Forelimb muscle (tissue), 1 donor: ENCODE measurements around the gene SLC6A6. TPM values are rescaled to one million over a fixed set of nuclear protein-coding genes. Genes with fewer than 3 reads are reported as not detected.
"Not testable (repeated sequence)": the region's sequence is repeated elsewhere in the genome, so short reads cannot be mapped to it uniquely, and the experiment has no call there.

Experiments used
- DNase-seq: peaks from one replicate; pipeline ENCODE4 v3.0.0-alpha.2; 2013; ENCODE audit warnings: low read depth
- polyA plus RNA-seq: library from polyadenylated mRNA; unstranded; fragments of 120-200 nt; gene quantifications from one replicate; pipeline ENCODE4 v1.2.1, GENCODE V29; 2013; ENCODE audit not compliant: insufficient read length

The SLC6A6 gene
- polyA plus RNA-seq, 1 donor, result 4.9 TPM

DNA sequence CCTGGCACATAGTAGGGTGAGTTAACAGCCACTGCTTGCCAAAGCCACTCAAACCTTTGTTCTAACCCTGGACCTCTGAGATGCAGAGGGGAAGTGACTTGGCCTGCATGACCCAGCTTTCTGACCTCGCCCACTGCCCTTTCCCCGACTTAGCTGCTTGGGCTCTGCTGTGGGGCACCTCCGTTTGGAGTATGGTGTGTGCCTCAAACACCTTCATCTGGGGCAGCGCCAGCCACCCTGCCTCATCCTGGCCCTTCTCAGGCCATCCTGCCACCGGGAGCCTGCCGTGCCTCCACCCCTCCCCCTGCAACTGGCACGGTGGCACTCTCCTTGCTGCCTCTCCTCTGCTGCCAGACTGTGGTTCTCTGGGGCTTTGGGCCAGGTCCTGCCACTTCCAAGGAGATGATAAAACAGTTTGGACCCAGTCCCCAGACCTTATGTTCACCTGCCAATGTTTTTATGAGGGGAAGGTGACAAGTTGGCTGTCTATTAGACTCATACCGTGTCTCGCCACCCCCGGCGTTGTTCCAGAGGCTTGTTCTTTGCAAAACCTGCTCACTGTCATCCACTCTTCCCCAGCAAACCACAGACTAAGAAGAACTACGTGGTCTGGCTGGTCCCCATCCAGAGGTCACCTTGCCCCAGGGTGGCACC lies 32.2 kb downstream of the SLC6A6 start:
- DNase-seq, result no peak

DNA sequence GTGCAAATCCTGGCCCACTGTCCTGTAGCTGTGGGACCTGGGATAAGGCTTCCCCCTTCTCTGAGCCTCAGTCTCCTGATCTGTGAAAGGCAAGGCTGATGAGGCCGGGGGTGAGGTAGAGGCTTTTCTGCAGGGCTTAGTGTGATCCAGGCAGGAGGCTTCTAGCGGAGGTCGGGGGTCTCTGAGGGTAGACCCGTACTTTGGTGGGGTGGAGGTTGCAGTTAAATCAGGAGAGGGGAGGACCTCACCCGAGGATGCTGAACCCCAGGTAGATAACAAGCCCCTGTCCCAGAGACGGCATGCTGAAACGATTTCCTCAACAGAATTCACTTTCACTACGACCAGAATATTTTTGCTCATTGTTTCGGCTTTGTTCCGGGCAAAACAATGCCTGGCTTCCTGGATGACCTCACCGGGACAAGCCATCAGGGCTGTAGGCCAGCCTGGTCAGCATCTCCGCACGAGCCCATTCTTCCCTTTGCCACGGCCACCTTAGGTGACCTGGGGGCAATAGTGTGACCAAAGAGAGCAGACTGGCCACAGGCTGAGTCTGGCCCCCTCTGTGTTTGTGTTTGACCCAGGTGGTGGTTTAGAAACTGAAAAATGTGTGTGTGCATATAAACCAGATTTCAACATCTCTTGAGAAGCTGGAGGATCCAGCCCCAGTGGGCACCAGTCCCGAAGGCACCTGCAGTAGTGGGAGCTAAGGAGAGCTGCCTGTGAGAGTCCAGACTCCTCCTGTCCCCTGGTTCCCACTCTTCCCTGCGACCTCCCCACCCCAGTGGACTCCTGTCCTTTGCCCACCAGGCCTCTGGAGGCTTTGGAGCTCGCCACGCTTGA lies 33.0 kb downstream of the SLC6A6 start:
- no peak for DNase-seq

- no peak for DNase-seq
Observed at GRCh38 chr3:14436954-14437281, 34.5 kb downstream of the SLC6A6 start.

DNA sequence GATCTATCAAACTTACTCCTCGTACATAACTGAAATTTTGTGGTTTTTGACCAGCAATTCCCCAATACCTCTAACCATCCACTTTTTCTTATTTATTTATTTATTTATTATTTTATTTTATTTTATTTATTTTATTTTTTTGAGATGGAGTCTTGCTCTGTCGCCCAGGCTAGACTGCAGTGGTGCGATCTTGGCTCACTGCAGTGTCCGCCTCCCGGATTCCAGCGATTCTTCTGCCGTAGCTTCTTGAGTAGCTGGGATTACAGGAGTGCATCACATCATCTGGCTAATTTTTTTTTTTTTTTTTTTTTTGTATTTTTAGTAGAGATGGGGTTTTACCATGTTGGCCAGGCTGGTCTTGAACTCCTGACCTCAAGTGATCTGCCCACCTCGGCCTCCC lies 35.3 kb downstream of the SLC6A6 start:
- not testable (repeated sequence) for DNase-seq

- no peak for DNase-seq
Observed at GRCh38 chr3:14438262-14438661, 35.9 kb downstream of the SLC6A6 start.

- DNase-seq, result no peak
Observed at GRCh38 chr3:14438929-14439328, 36.5 kb downstream of the SLC6A6 start.

DNA sequence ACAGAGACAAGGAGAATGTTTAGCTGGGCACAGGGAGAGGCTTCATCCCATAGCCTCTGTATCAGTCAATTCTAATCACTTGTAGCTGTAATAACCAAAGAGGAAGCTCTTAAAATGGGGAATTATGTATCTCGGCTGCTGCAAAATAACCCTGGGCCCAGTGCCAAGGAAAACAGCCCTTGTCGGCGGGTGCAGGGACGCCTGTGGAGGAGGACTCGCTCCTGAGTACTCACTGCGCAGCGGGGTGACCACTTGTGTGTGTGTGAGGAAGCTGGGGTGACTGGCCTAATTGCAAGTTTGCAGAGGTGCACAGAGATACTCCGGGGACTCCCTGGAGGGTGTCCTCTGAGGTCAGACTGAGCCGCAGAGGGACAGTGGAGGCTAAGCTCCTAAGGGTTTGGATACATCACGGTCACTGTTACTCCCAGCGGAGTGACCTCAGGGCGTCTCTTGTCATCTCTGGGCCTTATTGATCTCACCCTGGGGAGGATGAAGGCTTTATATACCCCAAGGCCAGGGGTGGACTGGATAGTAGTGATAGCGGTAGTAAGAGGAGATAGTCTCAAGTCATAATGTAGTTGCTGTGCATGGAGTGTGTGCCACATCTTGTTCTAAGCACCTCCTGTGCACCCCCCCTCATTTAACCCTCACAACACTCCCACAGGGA lies 37.2 kb downstream of the SLC6A6 start:
- DNase-seq, result no peak

DNA sequence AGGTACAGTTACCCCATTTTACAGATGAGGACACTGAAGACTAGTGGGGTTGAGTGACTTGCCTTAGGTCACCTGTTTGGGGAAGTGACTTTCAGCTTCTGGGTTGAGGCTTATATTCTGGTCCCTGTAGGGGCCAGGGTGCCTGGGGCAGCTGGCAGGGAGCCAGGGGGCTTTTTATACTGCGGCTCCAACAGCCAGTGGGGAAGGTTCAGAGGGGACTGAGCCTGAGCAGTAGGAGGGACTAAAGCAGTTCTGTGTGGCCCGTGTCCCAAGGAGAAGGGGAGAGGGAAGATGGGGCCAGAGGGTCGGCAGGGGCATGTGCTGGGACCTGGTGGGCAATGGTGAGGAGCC lies 37.7 kb downstream of the SLC6A6 start:
- DNase-seq, result no peak

GRCh38 chr3:14440531-14441239 lies 38.3 kb downstream of the SLC6A6 start:
- no peak for DNase-seq

DNA sequence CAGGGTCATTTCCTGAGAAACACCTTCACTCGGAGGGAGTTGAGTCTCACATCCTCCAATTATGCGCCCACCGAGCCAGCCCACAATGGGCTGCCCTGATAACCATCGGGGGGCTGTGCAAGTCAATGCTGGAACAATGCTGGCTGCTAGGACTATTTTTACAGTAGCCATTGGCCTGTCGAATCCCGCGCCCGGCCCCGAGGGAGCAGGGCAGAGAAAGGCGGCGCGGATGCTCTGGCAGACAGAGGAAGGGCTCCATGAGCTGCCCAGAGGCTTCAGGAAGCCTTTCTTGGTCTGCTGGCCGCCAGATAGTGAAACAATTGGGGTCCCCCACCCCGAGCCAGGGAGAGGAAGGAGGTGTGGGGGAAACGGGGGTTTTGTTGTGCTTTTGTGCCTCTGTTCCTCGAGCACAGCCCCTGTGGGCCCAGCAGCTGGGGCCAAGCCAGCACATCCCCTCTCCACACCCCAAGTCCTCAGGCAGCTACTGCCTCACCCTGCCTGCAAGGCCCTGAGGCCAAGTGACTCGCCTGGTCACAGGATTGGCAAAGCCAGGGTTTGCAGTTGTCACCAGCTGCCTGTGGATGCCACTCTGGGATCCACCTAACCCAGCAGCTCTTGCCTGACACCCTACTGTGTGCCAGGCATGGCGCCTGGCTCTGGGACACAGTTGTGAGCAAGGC lies 39.0 kb downstream of the SLC6A6 start:
- no peak for DNase-seq

DNA sequence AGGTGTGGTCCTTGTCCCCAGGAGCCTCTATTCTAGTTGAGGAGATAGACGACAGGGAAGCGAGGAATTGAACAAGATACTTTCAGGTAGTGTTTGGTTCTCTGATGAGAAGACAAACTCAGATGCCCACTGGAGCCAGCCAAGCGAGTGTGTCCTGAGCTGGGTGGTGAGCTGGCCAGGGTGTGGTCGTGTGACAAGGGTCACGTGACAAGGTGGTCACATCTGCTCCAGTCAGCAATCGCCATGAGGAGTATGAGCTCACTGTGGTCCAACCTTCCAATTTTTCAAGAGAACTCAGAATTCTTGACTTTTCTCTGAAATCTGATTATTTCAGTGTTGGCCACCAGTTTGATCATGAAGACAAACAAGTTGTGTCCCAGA lies 39.5 kb downstream of the SLC6A6 start:
- DNase-seq, result no peak

GRCh38 chr3:14444380-14444779 lies 42.0 kb downstream of the SLC6A6 start:
- DNase-seq, result no peak

GRCh38 chr3:14445773-14446172 lies 43.4 kb downstream of the SLC6A6 start:
- no peak for DNase-seq

DNA sequence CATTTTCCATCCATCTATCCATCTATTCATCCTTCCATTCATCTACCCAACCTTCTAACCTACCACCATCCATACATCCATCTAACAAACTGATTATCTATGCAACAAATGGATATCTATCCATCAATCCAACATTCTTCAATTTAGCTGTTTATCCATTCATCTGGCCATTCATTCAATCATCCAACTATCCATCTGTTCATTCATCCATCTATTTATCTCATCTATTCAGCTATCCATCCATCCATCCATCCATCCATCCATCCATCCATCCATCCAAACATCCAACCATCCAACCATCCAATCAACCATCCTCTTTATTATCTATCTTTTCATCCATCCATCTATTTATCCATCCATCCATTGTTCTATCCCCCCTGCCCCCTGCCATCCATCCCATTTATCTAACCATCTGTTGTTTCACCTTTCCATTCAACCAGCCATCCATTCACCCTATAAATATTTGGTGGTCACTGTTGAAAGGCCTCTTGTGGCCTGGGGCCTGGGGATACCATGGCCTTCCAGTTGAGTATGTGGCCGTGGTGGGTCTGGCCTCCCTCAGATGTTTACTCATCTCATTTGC lies 44.7 kb downstream of the SLC6A6 start:
- DNase-seq, result no peak

GRCh38 chr3:14448063-14448462 lies 45.7 kb downstream of the SLC6A6 start:
- DNase-seq, result no peak

DNA sequence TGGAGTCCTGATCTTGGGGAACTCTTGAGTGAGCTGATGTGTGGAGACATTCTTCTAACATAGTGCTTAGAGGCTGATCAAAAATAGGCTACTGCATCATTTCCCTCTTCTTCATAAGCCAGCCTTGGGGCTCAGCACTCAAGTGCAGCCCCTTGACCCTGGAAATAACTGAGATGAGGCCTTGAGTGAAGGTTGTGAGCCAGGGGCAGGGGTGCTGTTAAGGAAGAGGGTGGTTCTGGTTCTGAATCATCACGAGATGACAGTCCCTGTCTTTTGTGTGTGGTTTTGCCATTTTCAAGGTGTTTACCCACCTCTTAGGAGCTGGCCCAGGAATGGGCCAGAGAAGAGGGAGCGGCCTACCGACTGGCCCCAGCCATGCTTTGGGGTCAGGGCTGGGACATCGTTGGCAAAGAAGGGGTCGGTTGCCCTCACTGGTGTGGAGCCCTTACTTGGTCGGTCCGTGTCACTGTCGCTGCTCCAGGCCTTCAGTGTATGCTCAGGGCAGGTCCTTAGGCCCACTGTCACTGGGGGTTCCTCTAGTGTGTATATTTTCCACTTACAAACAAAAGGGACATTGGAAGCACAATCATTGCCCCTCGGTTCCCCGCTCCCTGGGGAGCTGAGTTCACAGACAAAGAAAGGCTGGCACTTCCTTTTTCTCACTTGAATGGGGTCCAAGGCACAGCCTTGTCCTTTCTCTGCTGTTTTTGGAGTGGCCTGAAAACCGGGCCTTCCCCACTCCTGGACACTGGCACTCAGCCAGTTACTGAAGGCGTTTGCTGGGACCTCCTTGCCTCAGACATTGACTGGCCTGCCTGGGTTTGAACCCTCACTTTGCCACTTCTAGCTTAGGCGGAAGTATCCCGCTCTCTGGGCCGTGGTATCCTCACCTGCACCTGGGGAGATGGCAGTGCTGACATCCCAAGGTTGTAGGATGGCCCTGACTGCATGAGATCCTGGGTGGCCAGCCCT lies 46.6 kb downstream of the SLC6A6 start:
- no peak for DNase-seq

DNA sequence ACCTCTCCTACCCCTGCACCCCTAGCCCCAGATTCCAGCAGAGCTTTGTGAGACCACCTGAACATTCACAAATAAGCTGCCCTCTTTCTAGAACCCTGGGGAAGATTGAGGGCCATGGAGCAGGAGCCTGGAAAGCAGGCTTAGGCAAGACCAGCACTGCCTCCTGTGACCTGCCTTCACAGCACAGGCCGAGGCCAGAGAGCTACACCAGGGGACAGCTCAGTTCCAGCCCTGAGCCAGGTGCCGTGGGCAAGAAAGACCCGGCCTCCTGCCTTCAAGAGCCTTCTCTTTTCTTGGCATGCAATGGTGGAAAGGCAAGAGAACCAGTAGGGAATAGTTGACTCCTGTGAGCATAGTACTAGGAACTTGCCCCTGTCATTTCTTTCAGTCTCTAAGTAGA lies 48.1 kb downstream of the SLC6A6 start:
- DNase-seq, result no peak

DNA sequence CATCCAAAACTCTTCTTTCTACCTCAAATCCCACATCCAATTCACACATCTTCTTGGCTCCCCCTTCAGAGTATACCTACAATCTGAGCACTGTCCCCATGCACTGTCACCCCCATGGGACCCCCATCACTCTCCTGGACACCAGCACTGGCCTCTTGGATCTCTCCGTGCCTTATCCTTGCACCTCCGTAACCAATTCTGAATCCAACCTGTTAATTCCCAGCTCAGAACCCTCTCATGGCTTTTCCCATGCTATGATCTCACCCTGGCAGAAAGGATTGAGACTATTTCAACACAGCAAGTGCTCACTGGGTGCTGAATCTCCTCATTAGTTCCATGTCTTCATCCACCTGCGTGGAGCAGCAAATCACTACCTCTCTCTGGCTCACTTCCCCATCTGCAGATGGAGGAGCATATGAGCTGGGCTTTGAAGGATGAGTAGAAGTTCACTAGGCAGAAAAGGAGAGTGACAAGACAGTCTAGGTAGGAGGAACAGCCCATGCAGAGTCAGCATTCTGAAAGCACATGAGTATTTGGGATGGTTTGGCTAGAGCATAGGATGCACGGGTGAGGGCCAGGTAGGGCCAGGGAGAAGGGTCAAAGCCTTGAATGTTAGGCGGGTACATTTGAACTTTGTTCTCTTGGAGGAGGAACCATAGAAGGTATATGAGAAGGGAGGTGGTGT lies 48.7 kb downstream of the SLC6A6 start:
- no peak for DNase-seq

DNA sequence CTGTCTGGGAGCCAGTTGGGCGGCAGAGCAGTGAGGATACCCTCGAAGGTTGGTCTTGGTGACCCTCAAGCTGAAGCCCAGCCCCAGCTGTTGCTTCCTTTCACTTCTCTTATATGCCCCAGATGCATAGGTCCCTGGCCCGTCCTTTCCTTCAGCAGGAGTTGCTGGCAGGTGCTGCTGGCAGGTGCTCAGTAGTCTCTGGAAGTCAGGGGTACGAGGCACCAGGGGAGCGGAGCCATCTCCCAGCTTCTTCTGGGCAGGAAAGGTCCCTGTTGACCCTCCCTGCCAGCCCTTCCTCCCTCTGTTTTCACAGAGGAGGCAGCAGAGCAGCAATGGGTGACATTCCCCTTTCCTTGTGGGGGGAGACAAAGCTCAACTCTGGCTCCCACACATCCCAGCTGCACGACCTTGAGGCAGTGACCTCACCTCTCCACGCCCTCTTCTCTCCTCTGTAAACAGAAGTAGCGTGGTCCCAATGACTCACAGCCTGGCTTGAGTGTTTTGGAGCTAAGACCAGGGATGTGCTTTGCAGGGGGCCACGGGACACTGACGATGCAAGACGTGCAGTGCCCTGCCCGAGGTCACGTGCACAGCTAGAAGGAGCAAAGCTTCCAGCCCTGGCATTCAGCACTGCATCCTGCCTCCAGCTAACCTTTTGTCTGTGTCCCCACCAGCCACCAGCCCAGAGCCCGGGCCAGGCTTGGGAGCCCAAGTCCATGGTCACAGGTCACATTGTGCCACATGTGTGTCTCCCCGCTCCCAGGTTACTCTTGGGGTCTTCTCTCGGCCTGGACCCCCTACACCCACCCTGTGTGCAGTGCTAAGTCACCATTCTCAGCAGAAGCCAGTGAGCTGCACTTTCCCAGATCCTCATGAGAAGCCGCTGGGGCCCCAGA lies 49.7 kb downstream of the SLC6A6 start:
- DNase-seq, result peak; percentile 75
